ENCODE measurements around the gene HUNK.

Gene HUNK

GRCh38 chr21:31898933-31899630, 26.3 kb downstream of the HUNK start:
- DNase-seq = no peak

- DNase-seq = no peak
Measured at GRCh38 chr21:31900121-31900895, 27.5 kb downstream of the HUNK start.

- no peak for DNase-seq
Measured at GRCh38 chr21:31901315-31901714, 28.5 kb downstream of the HUNK start.

- DNase-seq = no peak
Measured at GRCh38 chr21:31902438-31902837, 29.6 kb downstream of the HUNK start.

- no peak for DNase-seq
Measured at GRCh38 chr21:31903896-31904295, 31.1 kb downstream of the HUNK start.

- DNase-seq = no peak
Measured at GRCh38 chr21:31905503-31906451, 33.0 kb downstream of the HUNK start.

GRCh38 chr21:31908106-31909031, 35.5 kb downstream of the HUNK start:
- no peak for DNase-seq

- no peak for DNase-seq
Measured at GRCh38 chr21:31909153-31910073, 36.6 kb downstream of the HUNK start.

- no peak for DNase-seq
Measured at GRCh38 chr21:31910074-31910470, 37.3 kb downstream of the HUNK start.

GRCh38 chr21:31911138-31911907, 38.5 kb downstream of the HUNK start:
- DNase-seq = no peak

GRCh38 chr21:31912501-31912900, 39.7 kb downstream of the HUNK start:
- no peak for DNase-seq

- DNase-seq = no peak
Measured at GRCh38 chr21:31913182-31913608, 40.4 kb downstream of the HUNK start.

- DNase-seq = no peak
Measured at GRCh38 chr21:31914472-31914871, 41.7 kb downstream of the HUNK start.

GRCh38 chr21:31915566-31915965, 42.7 kb downstream of the HUNK start:
- no peak for DNase-seq

- no peak for DNase-seq
Measured at GRCh38 chr21:31917108-31917507, 44.3 kb downstream of the HUNK start.

- DNase-seq = no peak
Measured at GRCh38 chr21:31918250-31918775, 45.5 kb downstream of the HUNK start.

- no peak for DNase-seq
Measured at GRCh38 chr21:31920275-31920674, 47.5 kb downstream of the HUNK start.

- no peak for DNase-seq
Measured at GRCh38 chr21:31921079-31921478, 48.3 kb downstream of the HUNK start.

- no peak for DNase-seq
Measured at GRCh38 chr21:31922881-31923280, 50.1 kb downstream of the HUNK start.

GRCh38 chr21:31923756-31924155, 50.9 kb downstream of the HUNK start:
- DNase-seq = no peak
